Adrenal gland (tissue), 12 donors: ENCODE data around the gene COL18A1. TPM values are rescaled to one million over a fixed set of nuclear protein-coding genes. Genes with fewer than 3 reads are reported as not detected.

Experiments used
- DNase-seq, 7 donors: peaks; one replicate each; pipeline ENCODE4 v3.0.0-alpha.2; 2019 to 2020
- H3K27ac ChIP-seq, 5 donors: fragments of 200-600 bp; sonication (generic) in 4 of 5; 1 replicate in 3 of 5; 2 replicates in 2 of 5; pipeline versions ENCODE4 v1.5.1 to v1.8.0; 2016 to 2020; ENCODE audit warnings: mild to moderate bottlenecking in 1 of 5
- H3K27me3 ChIP-seq: fragments of 200-600 bp; 2 replicates; pipeline ENCODE4 v1.8.0; 2021
- H3K36me3 ChIP-seq, 2 donors: fragments of 200-600 bp; replicated peaks in 1 of 2; 1 replicate in 1 of 2; 2 replicates in 1 of 2; pipeline versions ENCODE4 v1.5.1 to v1.8.0; 2018 to 2022
- H3K4me1 ChIP-seq, 2 donors: fragments of 200-600 bp; replicated peaks in 1 of 2; 1 replicate in 1 of 2; 2 replicates in 1 of 2; pipeline versions ENCODE4 v1.5.1 to v1.8.0; 2018 to 2021
- H3K4me3 ChIP-seq, 4 donors: fragments of 200-600 bp; sonication (generic) in 3 of 4; one replicate each; pipeline ENCODE4 v1.5.1; 2016 to 2018
- H3K9me3 ChIP-seq, 3 donors: fragments of 200-600 bp; sonication (generic) in 1 of 3; replicated peaks in 1 of 3; 1 replicate in 2 of 3; 2 replicates in 1 of 3; pipeline versions ENCODE4 v1.5.1 to v1.8.0; 2016 to 2021
- CTCF ChIP-seq, 6 experiments: fragments of 450-650 bp in 4 of 6; fragments of 200-600 bp in 2 of 6; sonication (generic) in 1 of 6; IDR thresholded peaks; 1 replicate in 5 of 6; 2 replicates in 1 of 6; pipeline versions ENCODE4 v1.5.1 to v1.8.0; 2016 to 2021; ENCODE audit warnings: antibody characterized with exemption in 6 of 6, mild to moderate bottlenecking in 2 of 6, moderate library complexity in 1 of 6
- POLR2A ChIP-seq, 2 donors: fragments of 450-650 bp; IDR thresholded peaks; one replicate each; pipeline ENCODE4 v1.6.1; 2017; ENCODE audit warnings: antibody characterized with exemption in 2 of 2, mild to moderate bottlenecking in 2 of 2, moderate library complexity in 1 of 2
- WGBS, 4 donors: extraction: QIAGEN DNeasy Blood & Tissue Kit in 2 of 4; methylation state at CpG; one replicate each; pipeline versions ENCODE4 v1.1.5 to v1.1.7; 2013 to 2017; 5-methylcytosine and 5-hydroxymethylcytosine counted together
- intact Hi-C, 2 donors: fragments of 100-400 bp; cut with DNase I; formaldehyde crosslinking; loops; one replicate each; pipeline versions ENCODE4 v1.14.1 to v1.15.0; 2022 to 2023
- polyA plus RNA-seq, 3 donors: library from polyadenylated mRNA; stranded (reverse); fragments of 200-250 nt in 2 of 3; fragments of 350-450 nt in 1 of 3; fragmentation: Illumina TruSeq in 1 of 3; extraction: RNeasy Lipid Tissue Mini Kit (QIAGEN cat#74804) in 1 of 3; gene quantifications; one replicate each; pipeline ENCODE4 v1.2.3, GENCODE V29; 2013 to 2014
- total RNA-seq, 9 donors: library from RNA; depleted of rRNA in 4 of 9; stranded (reverse); fragments of >200 nt in 4 of 9; fragments of 120-200 nt in 1 of 9; fragmentation: NEBNext Ultra II Directional in 1 of 9; extraction: Animal tissue kit (Norgen Biotek cat#: 25700) in 1 of 9; gene quantifications; one replicate each; pipeline versions ENCODE4 v1.1.0 to v1.2.4, GENCODE V29; 2013 to 2023
- donor health status: healthy with polysubstance abuse.
- donor health status: Bipolar disorder and iron deficiency.
- donor health status: DM: yes; HTN: yes; CAD: no.
- donor health status: DM: no; HTN: no; CAD: no.
- donor health status: DM: no; HTN: no; CAD: no.
- donor health status: DM: yes; HTN: yes; CAD: no.

The COL18A1 gene
- total and polyA plus RNA-seq, 12 donors = 10.9 to 244 (median 141) TPM

- H3K4me3 ChIP-seq = no peak overlapping the region
- peaks cover 30 to 46% of the 10 kb centered on the region in 2 donors for H3K4me1 ChIP-seq
- no peaks in the 10 kb centered on the region for H3K27me3 ChIP-seq
- peak overlapping the region in 2 of 5 donors; percentile 74 to 90 for H3K27ac ChIP-seq
- WGBS, 4 donors = 89 to 96% (median 94%) methylated on average over 28 to 32 of the region's 32 CpGs
- no peaks in the 10 kb centered on the region for H3K9me3 ChIP-seq
- no peaks in the 10 kb centered on the region for H3K36me3 ChIP-seq
- no peak for DNase-seq
- intact Hi-C loops = loop anchor here in 1 of 2 donors (10.0 kb wide), 2 partner anchors 285 to 475 kb away; no protein-coding TSS in a partner anchor
- TF ChIP-seq CTCF (IDR thresholded peaks at IDR 0.05) (no peak), POLR2A (IDR thresholded peaks at IDR 0.05) (no peak)
Observed at GRCh38 chr21:45429221-45430175, 24.5 kb downstream of the COL18A1 start.

- Histone ChIP-seq H3K27ac (peak overlapping the region in 3 of 5 donors; percentile 74 to 91 (median 90)), H3K4me3 (no peak overlapping the region), H3K36me3 (no peaks in the 10 kb centered on the region), H3K4me1 (peaks cover 30 to 46% of the 10 kb centered on the region in 2 donors), H3K9me3 (no peaks in the 10 kb centered on the region), H3K27me3 (no peaks in the 10 kb centered on the region)
- intact Hi-C loops = loop anchor here in 1 of 2 donors (10.0 kb wide), 2 partner anchors 286 to 476 kb away; no protein-coding TSS in a partner anchor
- TF ChIP-seq CTCF (IDR thresholded peaks at IDR 0.05) (no peak), POLR2A (IDR thresholded peaks at IDR 0.05) (no peak)
- 69 to 80% (median 71%) methylated on average over 19 to 45 of the region's 48 CpGs for WGBS, 4 donors
- DNase-seq = peak in 2 of 7 donors; percentile 56 to 62
Observed at GRCh38 chr21:45430521-45431501, 25.8 kb downstream of the COL18A1 start.

- no peak for TF ChIP-seq POLR2A (IDR thresholded peaks at IDR 0.05)
- no peak for TF ChIP-seq CTCF (IDR thresholded peaks at IDR 0.05)
- no peaks in the 10 kb centered on the region for H3K27me3 ChIP-seq
- 55 to 73% (median 68%) methylated on average over 5 to 17 of the region's 17 CpGs for WGBS, 4 donors
- no peak overlapping the region for H3K4me3 ChIP-seq
- H3K4me1 ChIP-seq = peaks cover 30 to 44% of the 10 kb centered on the region in 2 donors
- peak overlapping the region; percentile 15 to 91 (median 75) for H3K27ac ChIP-seq
- no peaks in the 10 kb centered on the region for H3K9me3 ChIP-seq
- no peaks in the 10 kb centered on the region for H3K36me3 ChIP-seq
- DNase-seq = no peak
- intact Hi-C loops = loop anchor here in 1 of 2 donors (10.0 kb wide), 2 partner anchors 287 to 477 kb away; no protein-coding TSS in a partner anchor
Observed at GRCh38 chr21:45431781-45432572, 27.0 kb downstream of the COL18A1 start.
